Left cardiac atrium (tissue), 4 donors: ENCODE data around the gene COL27A1. TPM values are rescaled to one million over a fixed set of nuclear protein-coding genes. Genes with fewer than 3 reads are reported as not detected.

Source experiments
- ATAC-seq, 2 donors: fragments of 200-7000 bp; cut with Tn5 transposase; one replicate each; pipeline ENCODE4 v1.9.1; 2020; ENCODE audit warnings: mild to moderate bottlenecking in 2 of 2, moderate library complexity in 2 of 2
- DNase-seq: peaks from one replicate; pipeline ENCODE4 v3.0.0-alpha.2; 2020
- intact Hi-C, 2 donors: fragments of 100-400 bp; cut with DNase I; formaldehyde crosslinking; loops; one replicate each; pipeline versions ENCODE4 v1.14.1 to v1.15.1; 2022 to 2023
- total RNA-seq, 2 donors: library from RNA; stranded (reverse); fragmentation: NEBNext Ultra II Directional; extraction: Animal tissue kit (Norgen Biotek cat#: 25700); gene quantifications; one replicate each; pipeline ENCODE4 v1.2.1, GENCODE V29; 2021
- donor health status: DM: no; HTN: yes; CAD: no.
- donor health status: DM: no; HTN: yes; CAD: no; lungs with severe emphysema.
- donor health status: DM: yes; HTN: yes; CAD: no.
- donor health status: Dilated cardiomyopathy.

Gene COL27A1
- total RNA-seq, 2 donors from 2014 or later: 7.0 to 9.2 TPM

- no peak for ATAC-seq
- DNase-seq: peak; percentile 15
- intact Hi-C loops: no loop called here
Observed at GRCh38 chr9:114283551-114284111, 128.3 kb downstream of the COL27A1 start.

GRCh38 chr9:114284316-114285060, 129.2 kb downstream of the COL27A1 start:
- no peak for ATAC-seq
- peak; percentile 12 for DNase-seq
- intact Hi-C loops: loop anchor here in 1 of 2 donors (5.0 kb wide), 1 partner anchor 177 kb away; no protein-coding TSS in a partner anchor

DNA sequence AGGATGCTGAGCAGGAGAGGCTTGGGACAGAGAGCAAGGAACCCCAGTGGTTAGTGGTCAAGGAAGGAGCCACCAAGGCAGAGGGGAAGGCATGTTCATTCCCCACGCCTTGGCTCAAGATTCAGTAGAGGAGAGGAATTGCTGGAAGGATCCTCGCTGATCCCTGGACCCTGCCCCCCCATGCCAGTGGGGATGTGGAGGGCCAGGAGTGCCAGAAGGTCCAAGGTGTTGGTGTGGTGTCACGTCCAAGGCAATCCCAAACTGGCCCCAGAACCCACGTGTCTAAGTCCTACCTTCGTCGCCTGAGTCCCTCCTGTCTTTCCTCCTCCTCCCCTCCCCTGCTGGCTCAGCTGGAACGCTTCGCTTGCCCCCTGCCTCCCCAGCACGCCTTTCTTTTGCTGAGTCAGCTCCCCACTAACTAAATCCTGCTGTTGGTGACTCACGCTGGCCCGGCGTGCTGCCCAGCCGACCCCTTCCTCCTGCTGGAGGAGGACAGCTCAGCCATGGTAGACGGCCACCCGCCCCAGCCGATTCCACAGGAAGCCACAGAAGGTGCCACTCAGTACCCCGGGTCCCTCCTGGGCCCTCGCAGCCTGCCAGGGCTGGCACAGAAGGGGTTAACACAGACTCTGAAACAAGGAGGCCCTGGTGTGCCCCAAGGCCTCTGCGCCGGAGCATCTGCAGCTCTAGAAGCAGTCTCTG, 130.0 kb downstream of the COL27A1 start:
- ATAC-seq: peak in 1 of 2 donors; percentile 8
- intact Hi-C loops: loop anchor here in 1 of 2 donors (5.0 kb wide), 1 partner anchor 178 kb away; no protein-coding TSS in a partner anchor
- DNase-seq: peak; percentile 27

- intact Hi-C loops: loop anchor here in 1 of 2 donors (5.0 kb wide), 1 partner anchor 179 kb away; no protein-coding TSS in a partner anchor
- no peak for ATAC-seq
- DNase-seq: no peak
Observed at GRCh38 chr9:114286146-114286679, 130.9 kb downstream of the COL27A1 start.

DNA sequence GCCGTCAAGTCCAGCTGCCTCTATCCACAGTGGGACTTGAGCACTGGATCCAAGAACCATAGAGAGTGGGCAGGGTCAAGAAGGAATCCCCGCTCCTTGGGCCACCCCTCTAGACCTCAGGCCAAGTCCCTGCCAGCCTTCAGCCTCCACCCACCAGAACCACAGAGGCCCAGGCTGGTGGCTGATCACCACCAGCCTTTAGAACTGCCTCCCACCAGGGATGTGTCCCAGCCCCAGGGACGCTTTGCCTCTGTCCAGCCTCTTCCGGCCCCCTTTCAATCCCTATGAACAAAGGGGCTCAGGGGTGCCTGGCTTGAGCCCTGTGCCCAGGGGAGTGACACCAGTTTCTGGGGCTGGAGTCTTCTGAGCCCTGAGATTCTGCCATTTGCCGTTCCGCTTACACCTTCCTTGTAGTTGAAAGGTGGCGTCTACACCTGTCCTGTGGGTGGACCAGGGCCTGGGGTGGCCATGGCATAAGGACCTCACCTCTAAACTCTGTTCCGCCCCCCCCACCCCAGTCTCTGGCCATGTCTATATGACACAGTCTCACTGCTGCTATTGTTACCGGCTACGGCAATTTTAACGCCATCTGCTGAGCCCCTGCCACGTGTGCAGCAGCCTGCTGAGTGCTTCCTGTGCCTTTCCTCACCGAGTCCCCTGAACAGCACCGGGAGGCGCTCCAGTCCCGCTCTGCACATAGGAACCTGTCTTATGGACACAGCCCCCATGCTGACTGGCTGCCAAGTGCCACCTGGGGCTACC, 131.8 kb downstream of the COL27A1 start:
- DNase-seq (peak; percentile 18), ATAC-seq (no peak)
- intact Hi-C loops: loop anchor here in 1 of 2 donors (5.0 kb wide), 1 partner anchor 180 kb away; no protein-coding TSS in a partner anchor

DNA sequence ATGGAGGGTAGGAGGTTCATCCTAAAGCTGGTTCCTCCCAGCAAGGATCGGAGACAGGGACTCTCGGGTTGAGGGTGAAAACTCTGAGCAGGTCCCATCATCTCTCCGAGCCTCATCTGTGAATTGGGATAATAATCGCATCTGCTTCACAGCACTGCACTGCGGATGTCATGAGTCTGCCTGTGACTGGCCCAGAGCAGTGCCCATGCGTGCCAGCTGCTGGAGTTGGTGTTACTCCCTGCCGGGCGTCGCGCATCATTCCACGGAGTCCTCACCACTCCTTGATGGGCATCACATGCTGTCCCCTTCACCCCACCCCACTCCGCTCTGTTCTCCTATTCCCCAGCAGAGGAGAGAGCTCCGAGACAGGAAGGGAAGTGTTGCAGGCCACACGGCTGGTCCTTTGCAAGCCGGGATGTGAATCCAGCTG, 132.4 kb downstream of the COL27A1 start:
- DNase-seq (peak; percentile 19), ATAC-seq (no peak)
- intact Hi-C loops: loop anchor here in 1 of 2 donors (5.0 kb wide), 1 partner anchor 180 kb away; no protein-coding TSS in a partner anchor

DNA sequence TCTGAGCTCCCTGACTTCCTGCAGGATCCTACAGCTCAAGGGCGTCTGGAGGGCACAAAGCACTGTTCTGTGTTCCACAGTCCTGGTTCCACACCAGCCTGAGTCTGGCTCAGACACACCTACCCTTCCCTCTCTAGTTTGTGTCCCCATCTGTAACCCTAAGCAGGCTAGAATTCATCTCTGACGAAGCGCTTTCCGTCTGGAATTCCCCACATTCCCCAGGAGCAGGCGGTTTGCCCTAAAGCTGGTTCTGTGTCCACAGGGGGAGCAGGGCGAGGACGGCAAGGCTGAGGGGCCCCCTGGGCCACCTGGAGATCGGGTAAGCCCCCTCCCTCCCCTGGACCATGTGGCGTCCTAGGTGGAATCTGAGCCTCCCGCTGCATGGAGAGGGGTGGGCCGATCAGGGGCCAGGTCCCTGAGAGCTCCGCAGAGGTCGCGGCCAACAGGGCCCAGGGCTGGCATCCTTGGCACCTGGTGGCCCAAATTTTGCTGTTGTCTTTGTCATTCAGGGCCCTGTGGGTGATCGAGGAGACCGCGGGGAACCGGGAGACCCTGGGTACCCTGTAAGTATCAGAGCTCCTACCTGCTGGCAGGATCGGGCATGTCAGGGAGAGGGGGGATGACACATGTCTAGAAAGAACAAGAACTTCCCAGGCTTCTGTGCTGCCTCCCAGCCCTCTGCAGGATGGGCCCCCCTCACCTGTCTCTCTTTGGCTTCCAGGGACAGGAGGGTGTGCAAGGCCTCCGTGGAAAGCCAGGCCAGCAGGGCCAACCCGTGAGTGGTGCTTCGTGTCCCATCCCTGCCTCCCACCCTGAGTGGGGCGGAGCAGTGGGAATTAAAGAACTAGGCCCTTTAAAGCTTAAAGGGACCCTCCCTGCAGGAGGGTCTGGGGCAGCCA, 133.1 kb downstream of the COL27A1 start:
- no peak for ATAC-seq
- peak; percentile 9 for DNase-seq
- intact Hi-C loops: loop anchor here in 1 of 2 donors (5.0 kb wide), 1 partner anchor 181 kb away; no protein-coding TSS in a partner anchor

- ATAC-seq (no peak), DNase-seq (peak; percentile 14)
- intact Hi-C loops: loop anchor here in 1 of 2 donors (5.0 kb wide), 1 partner anchor 182 kb away; no protein-coding TSS in a partner anchor
Observed at GRCh38 chr9:114289106-114289505, 133.8 kb downstream of the COL27A1 start.

DNA sequence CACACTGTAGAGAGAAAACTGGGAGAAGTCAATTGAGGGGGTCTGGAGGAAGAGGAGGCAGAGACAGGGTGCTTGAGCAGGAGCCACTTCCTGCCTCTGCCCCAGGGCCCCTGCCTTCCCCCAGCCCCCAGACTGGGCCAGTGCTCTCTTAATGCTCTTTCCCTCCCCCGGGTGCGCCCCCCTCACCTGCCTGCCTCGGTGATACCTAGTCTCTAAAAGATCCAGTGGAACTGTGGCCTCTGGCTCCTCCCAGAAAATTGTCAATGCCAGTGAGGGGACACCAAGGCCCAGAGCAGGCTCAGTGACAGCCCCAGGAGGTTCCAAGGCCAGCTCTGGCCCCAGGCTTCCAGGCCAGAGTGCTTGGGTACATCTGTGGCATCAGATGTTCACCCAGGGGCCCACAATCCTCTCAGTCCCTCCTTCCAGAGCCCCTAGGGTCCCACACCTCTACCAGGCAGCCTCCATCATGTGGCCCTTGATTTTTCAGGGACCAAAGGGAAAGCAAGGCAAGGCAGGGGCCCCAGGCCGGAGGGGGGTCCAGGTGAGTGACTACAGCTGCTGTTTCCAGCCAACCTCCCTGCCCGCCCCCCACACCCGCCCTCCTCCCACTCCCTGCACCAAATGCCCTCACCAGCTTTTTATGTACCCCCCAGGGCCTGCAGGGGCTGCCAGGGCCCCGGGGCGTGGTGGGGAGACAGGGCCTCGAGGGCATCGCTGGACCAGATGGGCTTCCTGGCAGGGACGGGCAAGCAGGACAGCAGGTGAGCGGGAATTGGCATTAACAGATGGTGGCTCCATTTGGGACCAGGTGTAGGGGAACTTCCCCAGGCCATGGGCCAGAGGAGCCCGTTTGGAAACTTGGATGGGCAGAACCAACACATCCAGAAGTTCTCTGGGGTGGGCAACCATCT, 134.5 kb downstream of the COL27A1 start:
- intact Hi-C loops: loop anchor here (5.0 kb wide), 4 partner anchors 133 to 208 kb away; partner anchors contain the start of genes COL27A1 (in 1 of the 2) and KIF12 (in 1 of the 2)
- no peak for ATAC-seq

DNA sequence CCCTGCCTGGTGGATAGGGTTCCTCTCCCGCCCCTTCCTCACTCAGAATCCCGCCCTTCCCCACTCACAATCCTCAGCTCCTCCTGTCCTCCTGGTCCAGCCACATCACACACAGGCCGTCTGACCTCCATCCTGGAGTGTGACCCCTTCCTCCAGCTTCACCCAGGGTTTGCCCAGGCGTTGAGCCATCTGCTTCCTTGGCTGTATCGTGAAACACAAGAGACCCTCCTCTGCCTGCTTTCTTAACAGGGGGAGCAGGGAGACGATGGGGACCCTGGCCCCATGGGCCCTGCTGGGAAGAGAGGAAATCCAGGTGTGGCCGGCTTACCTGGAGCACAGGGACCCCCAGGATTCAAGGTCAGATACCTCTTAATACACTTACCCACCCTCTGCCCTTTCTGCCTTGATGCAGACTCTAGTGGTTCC, 135.2 kb downstream of the COL27A1 start:
- ATAC-seq (peak; percentile 6 to 14), DNase-seq (peak; percentile 15)
- intact Hi-C loops: loop anchor here (5.0 kb wide), 3 partner anchors 133 to 208 kb away; partner anchors contain the start of genes COL27A1 (in 1 of the 2) and KIF12 (in 1 of the 2)

More for the DNA sequence above, 134.5 kb downstream of the COL27A1 start:
- peak; percentile 17 for DNase-seq

GRCh38 chr9:114291064-114291474, 135.7 kb downstream of the COL27A1 start:
- peak; percentile 29 to 55 for ATAC-seq
- peak; percentile 66 for DNase-seq
- intact Hi-C loops: loop anchor here (5.0 kb wide), 3 partner anchors 134 to 209 kb away; partner anchors contain the start of genes COL27A1 (in 1 of the 2) and KIF12 (in 1 of the 2)

- ATAC-seq (no peak), DNase-seq (no peak)
- intact Hi-C loops: loop anchor here (5.0 kb wide), 3 partner anchors 135 to 210 kb away; partner anchors contain the start of genes COL27A1 (in 1 of the 2) and KIF12 (in 1 of the 2)
Observed at GRCh38 chr9:114291886-114292590, 136.7 kb downstream of the COL27A1 start.

- ATAC-seq (no peak), DNase-seq (no peak)
- intact Hi-C loops: loop anchor here (5.0 kb wide), 3 partner anchors 137 to 212 kb away; partner anchors contain the start of genes COL27A1 (in 1 of the 2) and KIF12 (in 1 of the 2)
Observed at GRCh38 chr9:114294664-114295063, 139.3 kb downstream of the COL27A1 start.

DNA sequence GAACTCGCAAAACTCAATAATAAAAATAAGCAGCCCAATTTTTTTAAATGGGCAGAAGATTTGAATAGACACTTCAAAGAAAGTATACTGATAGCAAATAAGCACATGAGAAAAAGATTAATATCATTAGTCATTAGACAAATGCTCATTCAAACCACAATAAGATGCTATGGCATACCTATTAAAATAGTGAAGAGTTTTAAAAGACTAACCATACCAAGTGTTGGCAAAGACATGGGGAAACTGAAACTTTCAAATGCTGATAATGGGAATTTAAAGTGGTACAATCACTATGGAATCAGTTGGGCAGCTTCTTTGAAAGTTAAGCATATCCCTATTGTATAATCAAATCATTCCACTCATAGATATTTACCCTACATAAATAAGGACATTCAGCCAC, 141.0 kb downstream of the COL27A1 start:
- intact Hi-C loops: no loop called here
- ATAC-seq: no peak
- DNase-seq: no peak
